PFSK-1 (cell line): ENCODE results near the gene FOXI3.

Experiments
- FOXP2 ChIP-seq: optimal IDR thresholded peaks from 2 replicates; pipeline ENCODE3; 2011; ENCODE audit warnings: borderline replicate concordance, control low read depth, inconsistent platforms; ENCODE audit not compliant: insufficient read depth; ENCODE audit errors: extremely low read length, extremely low read depth
- POLR2AphosphoS5 ChIP-seq: IDR thresholded peaks from 2 replicates; pipeline ENCODE4 v1.6.1; 2012; ENCODE audit warnings: low read depth, mild to moderate bottlenecking, control low read depth, low read length, moderate library complexity
- REST ChIP-seq, 2 experiments: IDR thresholded peaks; 2 replicates each; pipeline versions ENCODE4 v1.6.1 to v1.8.0; 2011 to 2012; ENCODE audit warnings: low read depth in 2 of 2, low read length in 2 of 2, control low read depth in 1 of 2, inconsistent platforms in 1 of 2, mild to moderate bottlenecking in 1 of 2, moderate library complexity in 1 of 2; ENCODE audit not compliant: insufficient read depth in 1 of 2
- SIN3A ChIP-seq: IDR thresholded peaks from 2 replicates; pipeline ENCODE4 v1.6.1; 2012; ENCODE audit warnings: mild to moderate bottlenecking, low read length, moderate library complexity, borderline replicate concordance; ENCODE audit not compliant: insufficient read depth
- TAF1 ChIP-seq: IDR thresholded peaks from 2 replicates; pipeline ENCODE4 v1.6.1; 2012; ENCODE audit warnings: low read length, control low read depth, borderline replicate concordance; ENCODE audit not compliant: insufficient read depth

The FOXI3 gene

DNA sequence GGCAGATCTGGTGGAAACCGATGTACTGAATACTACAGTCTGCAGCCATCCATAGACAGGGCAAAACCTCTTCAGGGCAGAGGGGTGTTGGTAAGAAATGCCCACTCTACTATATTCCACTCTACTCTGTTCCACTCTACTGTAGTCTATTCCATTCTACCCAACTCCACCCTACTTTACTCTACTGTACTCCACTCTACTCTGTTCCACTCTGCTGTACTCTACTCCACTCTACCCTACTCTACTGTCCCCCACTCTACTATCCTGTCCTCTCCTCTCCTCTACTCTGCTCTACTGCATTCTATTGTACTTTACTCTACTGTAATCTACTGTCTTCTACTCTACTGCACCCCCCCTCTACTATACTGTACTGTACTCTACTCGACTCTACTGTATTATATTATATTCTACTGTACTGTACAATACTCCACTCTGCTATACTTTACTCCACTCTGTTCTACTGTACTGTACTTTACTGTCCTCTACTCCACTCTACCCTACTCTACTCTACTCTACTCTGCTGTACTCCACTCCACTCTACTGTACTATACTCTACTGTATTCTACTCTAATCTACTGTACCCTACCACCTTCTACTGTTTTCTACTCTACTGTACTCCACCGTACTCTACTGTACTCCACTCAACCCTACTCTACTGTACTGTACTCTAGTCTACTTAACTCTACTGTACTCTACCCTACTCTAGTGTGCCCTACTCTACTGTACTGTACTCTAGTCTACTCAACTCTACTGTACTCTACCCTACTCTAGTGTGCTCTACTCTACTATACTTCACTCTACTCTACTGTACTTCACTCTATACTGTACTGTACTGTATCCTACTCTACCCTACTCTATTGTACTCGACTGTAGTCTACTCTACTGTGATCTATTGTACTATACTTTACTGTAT, 17.0 kb upstream of the FOXI3 start:
- TF ChIP-seq REST (IDR thresholded peaks at IDR 0.05; ENCODE audit: insufficient read depth in 1 of 2, low read depth in 2 of 2, low read length in 2 of 2) (no peak), TAF1 (no peak), POLR2AphosphoS5 (no peak), FOXP2 (no peak), SIN3A (no peak)

- no peak for TF ChIP-seq TAF1
- TF ChIP-seq REST (IDR thresholded peaks at IDR 0.05; ENCODE audit: insufficient read depth in 1 of 2, low read depth in 2 of 2, low read length in 2 of 2): no peak
- no peak for TF ChIP-seq SIN3A
- TF ChIP-seq FOXP2: no peak
- TF ChIP-seq POLR2AphosphoS5: no peak
Observed at GRCh38 chr2:88464153-88464552, 11.7 kb upstream of the FOXI3 start.

GRCh38 chr2:88458633-88459032, 6.1 kb upstream of the FOXI3 start:
- TF ChIP-seq TAF1: no peak
- no peak for TF ChIP-seq FOXP2
- TF ChIP-seq POLR2AphosphoS5: no peak
- TF ChIP-seq SIN3A: no peak
- no peak for TF ChIP-seq REST (IDR thresholded peaks at IDR 0.05; ENCODE audit: insufficient read depth in 1 of 2, low read depth in 2 of 2, low read length in 2 of 2)

GRCh38 chr2:88452980-88453582, 588 bp upstream of the FOXI3 start:
- no peak for TF ChIP-seq POLR2AphosphoS5
- no peak for TF ChIP-seq REST (IDR thresholded peaks at IDR 0.05; ENCODE audit: insufficient read depth in 1 of 2, low read depth in 2 of 2, low read length in 2 of 2)
- TF ChIP-seq FOXP2: no peak
- no peak for TF ChIP-seq TAF1
- TF ChIP-seq SIN3A: no peak
